HepG2 (cell line): ENCODE results near the gene NFKBIA. TPM values are rescaled to one million over a fixed set of nuclear protein-coding genes. Genes with fewer than 3 reads are reported as not detected.

Experiments
- FOXP1 ChIP-seq, 2 experiments: fragments of 450-650 bp in 1 of 2; IDR thresholded peaks; 2 replicates each; pipeline ENCODE4 v1.6.1; 2017 to 2018; ENCODE audit warnings: antibody characterized with exemption in 1 of 2
- GABPA ChIP-seq, 2 experiments: IDR thresholded peaks; 2 replicates each; pipeline ENCODE4 v1.6.1; 2011 to 2016; ENCODE audit warnings: low read depth in 2 of 2, low read length in 1 of 2, missing biosample characterization in 1 of 2, missing genetic modification characterization in 1 of 2
- HNF1A ChIP-seq, 2 experiments: sonication (generic) in 1 of 2; formaldehyde crosslinking in 1 of 2; IDR thresholded peaks; 2 replicates each; pipeline versions ENCODE4 v1.4.0 to v1.6.1; 2016 to 2020; ENCODE audit warnings: borderline replicate concordance in 1 of 2, low read depth in 1 of 2, mild to moderate bottlenecking in 1 of 2, missing genetic modification reagents in 1 of 2
- HNRNPUL1 ChIP-seq: fragments of 200-400 bp; formaldehyde crosslinking; IDR thresholded peaks from 2 replicates; pipeline ENCODE4 v1.6.1; 2017; ENCODE audit warnings: low read depth, mild to moderate bottlenecking, low read length, moderate library complexity
- HOXD1 ChIP-seq: sonication (generic); formaldehyde crosslinking; IDR thresholded peaks from 2 replicates; pipeline ENCODE4 v1.5.0; 2020; ENCODE audit warnings: missing genetic modification reagents
- IKZF4 ChIP-seq: sonication (generic); formaldehyde crosslinking; IDR thresholded peaks from 2 replicates; pipeline ENCODE4 v1.5.1; 2020; ENCODE audit warnings: borderline replicate concordance, mild to moderate bottlenecking, low read depth, missing genetic modification reagents; ENCODE audit errors: not compliant biosample characterization
- JUND ChIP-seq: sonication (generic); formaldehyde crosslinking; IDR thresholded peaks from 2 replicates; pipeline ENCODE4 v1.8.0; 2022; ENCODE audit warnings: mild to moderate bottlenecking, missing genetic modification reagents
- KLF6 ChIP-seq: IDR thresholded peaks from 2 replicates; pipeline ENCODE4 v1.8.0; 2016; ENCODE audit warnings: missing biosample characterization, missing genetic modification reagents
- MED8 ChIP-seq: sonication (generic); formaldehyde crosslinking; IDR thresholded peaks from 2 replicates; pipeline ENCODE4 v1.8.1; 2023; ENCODE audit warnings: mild to moderate bottlenecking, missing genetic modification reagents; ENCODE audit not compliant: insufficient replicate concordance
- MTA3 ChIP-seq: sonication (generic); formaldehyde crosslinking; IDR thresholded peaks from 2 replicates; pipeline ENCODE4 v1.4.0; 2020; ENCODE audit warnings: missing genetic modification reagents
- NFE2 ChIP-seq: sonication (generic); formaldehyde crosslinking; IDR thresholded peaks from 2 replicates; pipeline ENCODE4 v1.4.0; 2020; ENCODE audit warnings: missing genetic modification reagents
- NR3C1 ChIP-seq: sonication (generic); formaldehyde crosslinking; IDR thresholded peaks from 2 replicates; pipeline ENCODE4 v1.4.0; 2020; ENCODE audit warnings: missing genetic modification reagents
- SMARCC2 ChIP-seq: fragments of 450-650 bp; IDR thresholded peaks from 2 replicates; pipeline ENCODE4 v1.6.1; 2017; ENCODE audit warnings: antibody characterized with exemption, mild to moderate bottlenecking
- SMC3 ChIP-seq: IDR thresholded peaks from 2 replicates; pipeline ENCODE4 v1.6.1; 2011; ENCODE audit warnings: low read length, improper control_type of control experiment
- ZBTB8A ChIP-seq: sonication (generic); formaldehyde crosslinking; IDR thresholded peaks from 2 replicates; pipeline ENCODE4 v1.4.0; 2020; ENCODE audit warnings: mild to moderate bottlenecking, low read depth, missing genetic modification reagents, borderline replicate concordance
- ZMAT3 ChIP-seq: sonication (generic); formaldehyde crosslinking; conservative IDR thresholded peaks from 2 replicates; pipeline ENCODE4 v1.7.0; 2021; ENCODE audit warnings: missing genetic modification reagents
- ZNF383 ChIP-seq: sonication (generic); formaldehyde crosslinking; IDR thresholded peaks from 2 replicates; pipeline ENCODE4 v1.4.0; 2020; ENCODE audit warnings: missing genetic modification reagents, mild to moderate bottlenecking, borderline replicate concordance
- ZNF501 ChIP-seq: sonication (generic); formaldehyde crosslinking; IDR thresholded peaks from 2 replicates; pipeline ENCODE4 v1.5.1; 2020; ENCODE audit warnings: mild to moderate bottlenecking, moderate library complexity, missing genetic modification reagents
- ZNF614 ChIP-seq: IDR thresholded peaks from 2 replicates; pipeline ENCODE4 v1.6.1; 2018; ENCODE audit warnings: missing biosample characterization, missing genetic modification reagents, inconsistent platforms, borderline replicate concordance
- polyA plus RNA-seq, 8 experiments: library from polyadenylated mRNA; depleted of rRNA in 3 of 8; stranded (reverse) in 7 of 8; unstranded in 1 of 8; fragments of >200 nt; fragmentation: Illumina TruSeq in 4 of 8; extraction: Trizol in 4 of 8; gene quantifications; 2 replicates each; pipeline versions ENCODE4 v1.2.1 to v1.2.3, GENCODE V29; 2011 to 2016; ENCODE audit warnings: low read depth in 4 of 8, missing spikeins in 1 of 8, mixed read lengths in 1 of 8; ENCODE audit not compliant: insufficient read depth in 1 of 8
- total RNA-seq, 5 experiments: library from RNA; depleted of rRNA; stranded (reverse); fragments of >200 nt; fragmentation: Illumina TruSeq; extraction: Trizol; gene quantifications; 2 replicates each; pipeline ENCODE4 v1.2.3, GENCODE V29; 2016; ENCODE audit warnings: low read depth in 1 of 5
- TF ChIP-seq, protein P1 (sequence below): sonication (generic); formaldehyde crosslinking; IDR thresholded peaks from 2 replicates; pipeline ENCODE4 v1.4.0; 2020; ENCODE audit warnings: missing genetic modification reagents, borderline replicate concordance
- TF ChIP-seq, protein P2 (sequence below): sonication (generic); formaldehyde crosslinking; IDR thresholded peaks from 2 replicates; pipeline ENCODE4 v1.5.0; 2020; ENCODE audit warnings: missing genetic modification reagents

The NFKBIA gene
- total and polyA plus RNA-seq, 2 of the 13 experiments (the other 11 are each of a cell fraction or from before 2014, with no cell fraction given): 197 to 319 TPM

DNA sequence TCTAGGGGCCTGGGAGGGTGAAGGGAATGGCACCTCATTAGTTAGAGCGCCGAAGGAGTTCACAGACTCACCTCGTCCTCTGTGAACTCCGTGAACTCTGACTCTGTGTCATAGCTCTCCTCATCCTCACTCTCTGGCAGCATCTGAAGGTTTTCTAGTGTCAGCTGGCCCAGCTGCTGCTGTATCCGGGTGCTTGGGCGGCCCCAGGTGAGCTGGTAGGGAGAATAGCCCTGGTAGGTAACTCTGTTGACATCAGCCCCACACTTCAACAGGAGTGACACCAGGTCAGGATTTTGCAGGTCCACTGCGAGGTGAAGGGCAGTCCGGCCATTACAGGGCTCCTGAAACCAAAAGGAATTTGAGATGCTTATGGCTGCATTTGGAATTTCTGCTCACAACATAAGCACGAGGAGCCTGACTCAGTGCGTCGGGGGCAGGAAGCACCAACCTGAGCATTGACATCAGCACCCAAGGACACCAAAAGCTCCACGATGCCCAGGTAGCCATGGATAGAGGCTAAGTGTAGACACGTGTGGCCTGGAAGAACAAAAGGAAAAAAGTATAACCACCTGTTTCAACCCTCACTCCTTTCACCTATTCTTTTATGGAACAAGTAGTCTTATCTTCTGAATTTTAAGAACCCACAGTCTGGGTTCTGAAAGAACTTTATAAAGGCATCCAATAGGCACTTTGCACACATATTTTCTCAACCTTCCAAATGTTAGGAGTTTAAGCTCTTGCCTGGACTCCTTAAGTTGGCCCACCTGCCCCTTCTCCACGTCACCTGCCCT is 2.0 kb downstream of the NFKBIA start (continued):
- no peak for TF ChIP-seq HNRNPUL1
- no peak for TF ChIP-seq SMC3
- peak; percentile 58; the same call in 1 of the 2 replicates for TF ChIP-seq ZMAT3 (CRISPR knock-in tag)
- TF ChIP-seq GABPA (IDR thresholded peaks at IDR 0.05; ENCODE audit: low read depth, low read length): no peak
- no peak for TF ChIP-seq GABPA (CRISPR knock-in tag; IDR thresholded peaks at IDR 0.05; ENCODE audit: low read depth)
- no peak for TF ChIP-seq MTA3 (CRISPR knock-in tag)
- TF ChIP-seq IKZF4 (CRISPR knock-in tag): no peak
- TF ChIP-seq ZBTB8A (CRISPR knock-in tag): no peak
- no peak for TF ChIP-seq JUND (CRISPR knock-in tag)
- no peak for TF ChIP-seq NR3C1 (CRISPR knock-in tag)
- TF ChIP-seq NFE2 (CRISPR knock-in tag): no peak
- no peak for TF ChIP-seq KLF6 (CRISPR knock-in tag)
- no peak for TF ChIP-seq HNF1A (IDR thresholded peaks at IDR 0.05; ENCODE audit: low read depth)
- TF ChIP-seq HNF1A (CRISPR knock-in tag; IDR thresholded peaks at IDR 0.05; ENCODE audit: borderline replicate concordance): 0 out of 2 replicates have a peak, but pooled peaks have one; percentile 32
- TF ChIP-seq, protein P1, sequence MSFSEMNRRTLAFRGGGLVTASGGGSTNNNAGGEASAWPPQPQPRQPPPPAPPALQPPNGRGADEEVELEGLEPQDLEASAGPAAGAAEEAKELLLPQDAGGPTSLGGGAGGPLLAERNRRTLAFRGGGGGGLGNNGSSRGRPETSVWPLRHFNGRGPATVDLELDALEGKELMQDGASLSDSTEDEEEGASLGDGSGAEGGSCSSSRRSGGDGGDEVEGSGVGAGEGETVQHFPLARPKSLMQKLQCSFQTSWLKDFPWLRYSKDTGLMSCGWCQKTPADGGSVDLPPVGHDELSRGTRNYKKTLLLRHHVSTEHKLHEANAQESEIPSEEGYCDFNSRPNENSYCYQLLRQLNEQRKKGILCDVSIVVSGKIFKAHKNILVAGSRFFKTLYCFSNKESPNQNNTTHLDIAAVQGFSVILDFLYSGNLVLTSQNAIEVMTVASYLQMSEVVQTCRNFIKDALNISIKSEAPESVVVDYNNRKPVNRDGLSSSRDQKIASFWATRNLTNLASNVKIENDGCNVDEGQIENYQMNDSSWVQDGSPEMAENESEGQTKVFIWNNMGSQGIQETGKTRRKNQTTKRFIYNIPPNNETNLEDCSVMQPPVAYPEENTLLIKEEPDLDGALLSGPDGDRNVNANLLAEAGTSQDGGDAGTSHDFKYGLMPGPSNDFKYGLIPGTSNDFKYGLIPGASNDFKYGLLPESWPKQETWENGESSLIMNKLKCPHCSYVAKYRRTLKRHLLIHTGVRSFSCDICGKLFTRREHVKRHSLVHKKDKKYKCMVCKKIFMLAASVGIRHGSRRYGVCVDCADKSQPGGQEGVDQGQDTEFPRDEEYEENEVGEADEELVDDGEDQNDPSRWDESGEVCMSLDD (CRISPR knock-in tag): no peak
- TF ChIP-seq, protein P2, sequence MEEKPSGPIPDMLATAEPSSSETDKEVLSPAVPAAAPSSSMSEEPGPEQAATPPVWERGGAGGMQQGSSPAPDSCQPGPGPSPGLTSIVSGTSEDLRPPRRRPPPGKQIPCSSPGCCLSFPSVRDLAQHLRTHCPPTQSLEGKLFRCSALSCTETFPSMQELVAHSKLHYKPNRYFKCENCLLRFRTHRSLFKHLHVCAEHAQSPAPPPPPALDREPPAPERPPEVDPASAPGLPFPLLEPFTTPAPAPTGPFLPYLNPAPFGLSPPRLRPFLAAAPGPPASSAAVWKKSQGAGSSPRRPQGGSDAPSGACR: no peak
- no peak for TF ChIP-seq MED8 (CRISPR knock-in tag)
- TF ChIP-seq ZNF501: peak; percentile 48
- no peak for TF ChIP-seq ZNF614 (CRISPR knock-in tag)
- no peak for TF ChIP-seq ZNF383
- TF ChIP-seq SMARCC2: no peak
- no peak for TF ChIP-seq FOXP1 (IDR thresholded peaks at IDR 0.05)
- no peak for TF ChIP-seq FOXP1 (CRISPR knock-in tag; IDR thresholded peaks at IDR 0.05)
- no peak for TF ChIP-seq HOXD1 (CRISPR knock-in tag)
